ENCODE data around the gene ANKH.

GRCh38 chr5:14872070-14872989, 752 bp upstream of the ANKH start:
- TF ChIP-seq CTCF (IDR thresholded peaks at IDR 0.05), result no peak
- TF ChIP-seq POLR2A (IDR thresholded peaks at IDR 0.05), result no peak
- peak in 1 of 2 donors; percentile 53 for TF ChIP-seq POLR2AphosphoS5 (IDR thresholded peaks at IDR 0.05; ENCODE audit: insufficient read depth in 1 of 2, low read depth in 1 of 2)
